A204.1 (cell line): ENCODE results near the gene THUMPD3.
A peak's percentile ranks its signal among the peaks of the same experiment; 100 is the strongest.

Experiments used
- FAIRE-seq: peaks from 2 replicates; lab custom pipeline; 2012; peaks lifted over from hg19 to GRCh38; lab: Jason Lieb, UNC

The THUMPD3 gene

GRCh38 chr3:9422712-9423424 lies 60.0 kb downstream of the THUMPD3 start:
- peak; percentile 54 for FAIRE-seq

- no peak for FAIRE-seq
These were observed 65.6 kb downstream of the THUMPD3 start for GRCh38 chr3:9428411-9428810.

- no peak for FAIRE-seq
These were observed 67.9 kb downstream of the THUMPD3 start for GRCh38 chr3:9430733-9431132.

GRCh38 chr3:9433627-9434521 lies 71.0 kb downstream of the THUMPD3 start:
- FAIRE-seq, result no peak

GRCh38 chr3:9435316-9435715 lies 72.5 kb downstream of the THUMPD3 start:
- no peak for FAIRE-seq
